Panc1 (cell line): ENCODE data around the gene ZBED4. TPM values are rescaled to one million over a fixed set of nuclear protein-coding genes. Genes with fewer than 3 reads are reported as not detected.

Source experiments
- ATAC-seq: fragments of 200-7000 bp; cut with Tn5 transposase; 2 replicates; pipeline ENCODE4 v1.9.1; 2020; ENCODE audit warnings: mild to moderate bottlenecking, moderate library complexity
- BruUV-seq: library from RNA; stranded (reverse); fragments of 400-500 nt; replicated peaks from 2 replicates; lab custom pipeline; 2021; lab: Mats Ljungman, UMichigan
- CTCF ChIA-PET: fragments of 300-600 bp; sonication (Branson Sonifier 250); formaldehyde crosslinking; loops from one replicate; lab custom pipeline; 2022; ENCODE audit warnings: antibody characterized with exemption; lab: Charles Lee
- POLR2A ChIA-PET: fragments of 300-600 bp; sonication (Branson Sonifier 250); formaldehyde crosslinking; loops from one replicate; lab custom pipeline; 2022; ENCODE audit warnings: antibody characterized with exemption; lab: Charles Lee
- DNase-seq: peaks from one replicate; pipeline ENCODE4 v3.0.0-alpha.2; 2010; ENCODE audit warnings: low read depth, low spot score
- H3K27ac ChIP-seq: 2 replicates; pipeline ENCODE4 v1.5.1; 2011; ENCODE audit warnings: mild to moderate bottlenecking, low read length, inconsistent platforms
- H3K27me3 ChIP-seq: fragments of 200-500 bp; sonication (Bioruptor generic); 2 replicates; pipeline ENCODE4 v1.6.0; 2014; ENCODE audit warnings: low read length, inconsistent platforms; ENCODE audit not compliant: control insufficient read depth, insufficient read depth
- H3K36me3 ChIP-seq: fragments of 200-500 bp; sonication (Bioruptor generic); 2 replicates; pipeline ENCODE4 v1.5.1; 2014; ENCODE audit warnings: inconsistent platforms, mild to moderate bottlenecking, low read length, moderate library complexity; ENCODE audit not compliant: control insufficient read depth, insufficient read depth
- H3K4me1 ChIP-seq: 2 replicates; pipeline ENCODE4 v1.5.1; 2011; ENCODE audit warnings: inconsistent platforms, mild to moderate bottlenecking, low read length, moderate library complexity; ENCODE audit not compliant: control insufficient read depth, insufficient read depth
- H3K4me3 ChIP-seq, 2 experiments: 2 replicates each; pipeline ENCODE4 v1.5.1; 2011 to 2012; ENCODE audit warnings: low read depth in 2 of 2, low read length in 2 of 2, mild to moderate bottlenecking in 2 of 2, inconsistent platforms in 1 of 2, moderate library complexity in 1 of 2
- H3K9me3 ChIP-seq: fragments of 200-500 bp; sonication (Bioruptor generic); 2 replicates; pipeline ENCODE4 v1.5.1; 2014; ENCODE audit warnings: low read depth, mild to moderate bottlenecking, inconsistent platforms, low read length, moderate library complexity; ENCODE audit not compliant: control insufficient read depth, insufficient read depth
- POLR2AphosphoS5 ChIP-seq: IDR thresholded peaks from 2 replicates; pipeline ENCODE4 v1.6.1; 2012; ENCODE audit warnings: mild to moderate bottlenecking, low read depth, low read length, moderate library complexity
- SIN3A ChIP-seq: IDR thresholded peaks from 2 replicates; pipeline ENCODE4 v1.6.1; 2012; ENCODE audit warnings: low read depth, mild to moderate bottlenecking, low read length, moderate library complexity, borderline replicate concordance; ENCODE audit not compliant: insufficient read depth
- TCF7L2 ChIP-seq: IDR thresholded peaks from 2 replicates; pipeline ENCODE4 v1.6.1; 2011; ENCODE audit warnings: mild to moderate bottlenecking, low read depth, low read length, inconsistent platforms
- in situ Hi-C: cut with HindIII; loops from 2 replicates; pipeline ENCODE4 v1.10.0; 2016; ENCODE audit warnings: low sequenced_read_pairs, low pct_unique_long_range_greater_than_20kb
- intact Hi-C: fragments of 100-400 bp; cut with micrococcal nuclease; formaldehyde crosslinking; loops from one replicate; pipeline ENCODE4 v1.10.0; 2022; ENCODE audit not compliant: unreplicated experiment
- total RNA-seq: library from RNA; stranded (reverse); gene quantifications from one replicate; pipeline ENCODE4 v1.2.1, GENCODE V29; 2021; ENCODE audit not compliant: unreplicated experiment
- TF ChIP-seq, protein P1 (sequence below), 2 experiments: IDR thresholded peaks; 2 replicates each; pipeline ENCODE4 v1.6.1; 2011 to 2012; ENCODE audit warnings: low read depth in 2 of 2, control low read depth in 1 of 2, low read length in 1 of 2, mild to moderate bottlenecking in 1 of 2, moderate library complexity in 1 of 2; ENCODE audit not compliant: insufficient read depth in 1 of 2
- TF ChIP-seq, protein P2 (sequence below): fragments of 450-650 bp; IDR thresholded peaks from 2 replicates; pipeline ENCODE4 v1.5.1; 2017; ENCODE audit warnings: mild to moderate bottlenecking

Gene ZBED4
- total RNA-seq, 1 experiment from 2014 or later = 17.3 TPM

DNA sequence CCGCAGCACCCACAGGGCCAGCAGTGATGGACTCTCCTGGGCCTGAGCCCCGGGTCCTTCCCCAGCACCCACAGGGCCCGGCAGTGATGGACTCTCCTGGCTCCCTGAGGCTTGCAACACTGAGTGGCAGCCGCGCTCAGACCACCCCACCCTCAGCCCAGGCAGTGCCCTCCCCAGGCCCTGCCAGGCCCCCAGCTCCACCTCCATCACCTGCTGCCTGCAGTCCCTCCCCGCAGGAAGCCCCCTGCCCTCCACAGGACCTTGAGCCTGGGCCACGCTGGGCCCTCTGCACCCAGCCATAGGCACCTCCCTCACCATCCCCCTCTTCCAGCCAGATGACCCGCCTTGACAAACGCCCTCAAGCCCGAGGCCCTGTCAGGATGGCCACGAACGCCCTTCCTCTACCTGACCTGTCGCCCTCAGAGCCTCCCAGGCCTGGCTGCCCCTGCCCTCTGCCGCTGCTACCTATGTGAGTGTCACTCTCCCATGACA is 53.2 kb downstream of the ZBED4 start:
- H3K27ac ChIP-seq = no peak overlapping the region
- no peaks in the 10 kb centered on the region for H3K4me1 ChIP-seq
- no peak overlapping the region for H3K4me3 ChIP-seq
- TF ChIP-seq SIN3A (no peak), POLR2AphosphoS5 (no peak), TCF7L2 (no peak)
- TF ChIP-seq, protein P1, sequence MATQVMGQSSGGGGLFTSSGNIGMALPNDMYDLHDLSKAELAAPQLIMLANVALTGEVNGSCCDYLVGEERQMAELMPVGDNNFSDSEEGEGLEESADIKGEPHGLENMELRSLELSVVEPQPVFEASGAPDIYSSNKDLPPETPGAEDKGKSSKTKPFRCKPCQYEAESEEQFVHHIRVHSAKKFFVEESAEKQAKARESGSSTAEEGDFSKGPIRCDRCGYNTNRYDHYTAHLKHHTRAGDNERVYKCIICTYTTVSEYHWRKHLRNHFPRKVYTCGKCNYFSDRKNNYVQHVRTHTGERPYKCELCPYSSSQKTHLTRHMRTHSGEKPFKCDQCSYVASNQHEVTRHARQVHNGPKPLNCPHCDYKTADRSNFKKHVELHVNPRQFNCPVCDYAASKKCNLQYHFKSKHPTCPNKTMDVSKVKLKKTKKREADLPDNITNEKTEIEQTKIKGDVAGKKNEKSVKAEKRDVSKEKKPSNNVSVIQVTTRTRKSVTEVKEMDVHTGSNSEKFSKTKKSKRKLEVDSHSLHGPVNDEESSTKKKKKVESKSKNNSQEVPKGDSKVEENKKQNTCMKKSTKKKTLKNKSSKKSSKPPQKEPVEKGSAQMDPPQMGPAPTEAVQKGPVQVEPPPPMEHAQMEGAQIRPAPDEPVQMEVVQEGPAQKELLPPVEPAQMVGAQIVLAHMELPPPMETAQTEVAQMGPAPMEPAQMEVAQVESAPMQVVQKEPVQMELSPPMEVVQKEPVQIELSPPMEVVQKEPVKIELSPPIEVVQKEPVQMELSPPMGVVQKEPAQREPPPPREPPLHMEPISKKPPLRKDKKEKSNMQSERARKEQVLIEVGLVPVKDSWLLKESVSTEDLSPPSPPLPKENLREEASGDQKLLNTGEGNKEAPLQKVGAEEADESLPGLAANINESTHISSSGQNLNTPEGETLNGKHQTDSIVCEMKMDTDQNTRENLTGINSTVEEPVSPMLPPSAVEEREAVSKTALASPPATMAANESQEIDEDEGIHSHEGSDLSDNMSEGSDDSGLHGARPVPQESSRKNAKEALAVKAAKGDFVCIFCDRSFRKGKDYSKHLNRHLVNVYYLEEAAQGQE (IDR thresholded peaks at IDR 0.05; ENCODE audit: insufficient read depth in 1 of 2, low read depth in 2 of 2, low read length in 1 of 2) = no peak
- TF ChIP-seq, protein P2, sequence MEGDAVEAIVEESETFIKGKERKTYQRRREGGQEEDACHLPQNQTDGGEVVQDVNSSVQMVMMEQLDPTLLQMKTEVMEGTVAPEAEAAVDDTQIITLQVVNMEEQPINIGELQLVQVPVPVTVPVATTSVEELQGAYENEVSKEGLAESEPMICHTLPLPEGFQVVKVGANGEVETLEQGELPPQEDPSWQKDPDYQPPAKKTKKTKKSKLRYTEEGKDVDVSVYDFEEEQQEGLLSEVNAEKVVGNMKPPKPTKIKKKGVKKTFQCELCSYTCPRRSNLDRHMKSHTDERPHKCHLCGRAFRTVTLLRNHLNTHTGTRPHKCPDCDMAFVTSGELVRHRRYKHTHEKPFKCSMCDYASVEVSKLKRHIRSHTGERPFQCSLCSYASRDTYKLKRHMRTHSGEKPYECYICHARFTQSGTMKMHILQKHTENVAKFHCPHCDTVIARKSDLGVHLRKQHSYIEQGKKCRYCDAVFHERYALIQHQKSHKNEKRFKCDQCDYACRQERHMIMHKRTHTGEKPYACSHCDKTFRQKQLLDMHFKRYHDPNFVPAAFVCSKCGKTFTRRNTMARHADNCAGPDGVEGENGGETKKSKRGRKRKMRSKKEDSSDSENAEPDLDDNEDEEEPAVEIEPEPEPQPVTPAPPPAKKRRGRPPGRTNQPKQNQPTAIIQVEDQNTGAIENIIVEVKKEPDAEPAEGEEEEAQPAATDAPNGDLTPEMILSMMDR = no peak
- H3K27me3 ChIP-seq = no peaks in the 10 kb centered on the region
- no peaks in the 10 kb centered on the region for H3K9me3 ChIP-seq
- H3K36me3 ChIP-seq = no peaks in the 10 kb centered on the region
- in situ Hi-C loops (no loop called here), intact Hi-C loops (no loop called here)
- DNase-seq (no peak), ATAC-seq (no peak)
- BruUV-seq = no TSS peak
- POLR2A ChIA-PET = no interaction called here
- CTCF ChIA-PET = no interaction called here

- no TSS peak for BruUV-seq
- no peak overlapping the region for H3K4me3 ChIP-seq
- H3K4me1 ChIP-seq = no peaks in the 10 kb centered on the region
- POLR2A ChIA-PET = no interaction called here
- TF ChIP-seq, protein P1 (IDR thresholded peaks at IDR 0.05; ENCODE audit: insufficient read depth in 1 of 2, low read depth in 2 of 2, low read length in 1 of 2) = no peak
- TF ChIP-seq, protein P2 = no peak
- no peak for TF ChIP-seq POLR2AphosphoS5
- no peak for TF ChIP-seq TCF7L2
- TF ChIP-seq SIN3A = no peak
- H3K36me3 ChIP-seq = no peaks in the 10 kb centered on the region
- no peak overlapping the region for H3K27ac ChIP-seq
- DNase-seq (no peak), ATAC-seq (no peak)
- no peaks in the 10 kb centered on the region for H3K9me3 ChIP-seq
- H3K27me3 ChIP-seq = no peaks in the 10 kb centered on the region
- in situ Hi-C loops = no loop called here
- intact Hi-C loops = no loop called here
- CTCF ChIA-PET = no interaction called here
These were observed 54.2 kb downstream of the ZBED4 start for GRCh38 chr22:49907807-49908206.
